HG02623 (cell line): ENCODE data around the gene ARHGEF4.
A peak's percentile ranks its signal among the peaks of the same experiment; 100 is the strongest.

Source experiments
- ATAC-seq: cut with Tn5 transposase; IDR thresholded peaks from one replicate; pipeline ENCODE4 v1.9.1; 2021; ENCODE audit warnings: moderate library complexity; ENCODE audit not compliant: unreplicated experiment

Gene ARHGEF4

GRCh38 chr2:130836501-130837174 lies at the start of gene ARHGEF4:
ARHGEF4 (plus strand) TSS chr2:130836914; CDS start chr2:130836954, 40 bp downstream.
- no peak for ATAC-seq

- no peak for ATAC-seq
Observed at GRCh38 chr2:130787841-130788240, 48.9 kb upstream of the ARHGEF4 start.

- ATAC-seq = no peak
Observed at GRCh38 chr2:130790312-130790711, 46.4 kb upstream of the ARHGEF4 start.

GRCh38 chr2:130790804-130791616 lies 45.7 kb upstream of the ARHGEF4 start:
- no peak for ATAC-seq

GRCh38 chr2:130791617-130791939 lies 45.1 kb upstream of the ARHGEF4 start:
- ATAC-seq = no peak

- no peak for ATAC-seq
Observed at GRCh38 chr2:130795431-130795830, 41.3 kb upstream of the ARHGEF4 start.

GRCh38 chr2:130796290-130796689 lies 40.4 kb upstream of the ARHGEF4 start:
- no peak for ATAC-seq

- peak; percentile 91 for ATAC-seq
Observed at GRCh38 chr2:130797493-130798435, 39.0 kb upstream of the ARHGEF4 start.

- ATAC-seq = no peak
Observed at GRCh38 chr2:130798472-130799218, 38.1 kb upstream of the ARHGEF4 start.

- ATAC-seq = no peak
Observed at GRCh38 chr2:130799295-130799694, 37.4 kb upstream of the ARHGEF4 start.

- ATAC-seq = no peak
Observed at GRCh38 chr2:130805613-130806012, 31.1 kb upstream of the ARHGEF4 start.

GRCh38 chr2:130806370-130806769 lies 30.3 kb upstream of the ARHGEF4 start:
- no peak for ATAC-seq

- no peak for ATAC-seq
Observed at GRCh38 chr2:130807659-130808385, 28.9 kb upstream of the ARHGEF4 start.

- no peak for ATAC-seq
Observed at GRCh38 chr2:130808482-130809268, 28.0 kb upstream of the ARHGEF4 start.

GRCh38 chr2:130810490-130810889 lies 26.2 kb upstream of the ARHGEF4 start:
- ATAC-seq = no peak

- ATAC-seq = no peak
Observed at GRCh38 chr2:130813722-130814121, 23.0 kb upstream of the ARHGEF4 start.

- ATAC-seq = no peak
Observed at GRCh38 chr2:130814931-130815680, 21.6 kb upstream of the ARHGEF4 start.

- ATAC-seq = no peak
Observed at GRCh38 chr2:130818809-130819208, 17.9 kb upstream of the ARHGEF4 start.

GRCh38 chr2:130819226-130819607 lies 17.5 kb upstream of the ARHGEF4 start:
- no peak for ATAC-seq
